IMR-90 (cell line): ENCODE measurements around the gene AXIN2. TPM values are rescaled to one million over a fixed set of nuclear protein-coding genes. Genes with fewer than 3 reads are reported as not detected.

Source experiments
- ATAC-seq: fragments of 200-7000 bp; cut with Tn5 transposase; 2 replicates; pipeline ENCODE4 v1.9.1; 2020; ENCODE audit warnings: low read depth, mild to moderate bottlenecking, moderate library complexity
- BruUV-seq: library from RNA; stranded (reverse); fragments of 400-500 nt; replicated peaks from 2 replicates; lab custom pipeline; 2021; lab: Mats Ljungman, UMichigan
- CTCF ChIA-PET: fragments of 300-600 bp; formaldehyde crosslinking; extraction: SDS; loops from one replicate; lab custom pipeline; 2021; ENCODE audit warnings: antibody characterized with exemption; lab: Yijun Ruan, JAX
- POLR2A ChIA-PET: fragments of 300-600 bp; sonication (Branson Sonifier 250); formaldehyde crosslinking; loops from one replicate; lab custom pipeline; 2022; ENCODE audit warnings: antibody characterized with exemption; ENCODE audit not compliant: unreplicated experiment; lab: Charles Lee
- DNase-seq: peaks from one replicate; pipeline ENCODE4 v3.0.0; 2013
- H2AFZ ChIP-seq: replicated peaks from 2 replicates; pipeline ENCODE3; 2013; ENCODE audit warnings: low read length, mild to moderate bottlenecking; ENCODE audit not compliant: poor library complexity
- H2AK5ac ChIP-seq: 2 replicates; pipeline ENCODE4 v1.6.1; 2013; ENCODE audit warnings: low read depth, low read length, inconsistent platforms
- H2AK9ac ChIP-seq: replicated peaks from 2 replicates; pipeline ENCODE3; 2013; ENCODE audit warnings: mild to moderate bottlenecking, low read depth, low read length, moderate library complexity; ENCODE audit not compliant: poor library complexity
- H2BK120ac ChIP-seq: 2 replicates; pipeline ENCODE4 v1.6.1; 2013; ENCODE audit warnings: low read depth, low read length, inconsistent platforms
- H2BK15ac ChIP-seq: 3 replicates; pipeline ENCODE4 v1.6.1; 2013; ENCODE audit warnings: low read depth, low read length, inconsistent platforms
- H2BK20ac ChIP-seq: 2 replicates; pipeline ENCODE4 v1.6.1; 2013; ENCODE audit warnings: low read depth, mild to moderate bottlenecking, inconsistent platforms, low read length, moderate library complexity
- H2BK5ac ChIP-seq: 2 replicates; pipeline ENCODE4 v1.6.1; 2013; ENCODE audit warnings: mild to moderate bottlenecking, low read depth, low read length, inconsistent platforms; ENCODE audit not compliant: poor library complexity, severe bottlenecking
- H3K14ac ChIP-seq: replicated peaks from 2 replicates; pipeline ENCODE4 v1.6.1; 2013; ENCODE audit warnings: low read depth, low read length, inconsistent platforms
- H3K18ac ChIP-seq: 2 replicates; pipeline ENCODE4 v1.6.1; 2013; ENCODE audit warnings: low read depth, low read length, control low read depth
- H3K23ac ChIP-seq: 2 replicates; pipeline ENCODE4 v1.6.1; 2013; ENCODE audit warnings: low read depth, low read length, inconsistent platforms
- H3K27ac ChIP-seq: 2 replicates; pipeline ENCODE4 v1.5.1; 2013; ENCODE audit warnings: mild to moderate bottlenecking, control low read depth, low read length; ENCODE audit not compliant: insufficient read depth
- H3K27me3 ChIP-seq: 2 replicates; pipeline ENCODE4 v1.6.1; 2013; ENCODE audit warnings: low read length; ENCODE audit not compliant: control insufficient read depth, insufficient read depth
- H3K36me3 ChIP-seq: 2 replicates; pipeline ENCODE4 v1.6.1; 2013; ENCODE audit warnings: low read length, mixed read lengths; ENCODE audit not compliant: control insufficient read depth, insufficient read depth
- H3K4ac ChIP-seq: 2 replicates; pipeline ENCODE4 v1.6.1; 2013; ENCODE audit warnings: low read depth, low read length, inconsistent platforms
- H3K4me1 ChIP-seq: 2 replicates; pipeline ENCODE4 v1.6.1; 2013; ENCODE audit warnings: low read length, mixed read lengths; ENCODE audit not compliant: control insufficient read depth, insufficient read depth
- H3K4me2 ChIP-seq: 2 replicates; pipeline ENCODE4 v1.6.1; 2013; ENCODE audit warnings: low read depth, mild to moderate bottlenecking, control low read depth, low read length, moderate library complexity
- H3K4me3 ChIP-seq: 2 replicates; pipeline ENCODE4 v1.5.1; 2013; ENCODE audit warnings: low read depth, mild to moderate bottlenecking, control low read depth, low read length, moderate library complexity; ENCODE audit not compliant: insufficient read depth
- H3K56ac ChIP-seq: 2 replicates; pipeline ENCODE4 v1.6.1; 2013; ENCODE audit warnings: low read length, inconsistent platforms; ENCODE audit not compliant: insufficient read depth; ENCODE audit errors: extremely low read depth
- H3K79me1 ChIP-seq, 2 experiments: 2 replicates each; pipeline ENCODE4 v1.6.1; 2013; ENCODE audit warnings: low read length in 2 of 2, inconsistent platforms in 1 of 2, low read depth in 1 of 2
- H3K9ac ChIP-seq: 2 replicates; pipeline ENCODE4 v1.6.1; 2013; ENCODE audit warnings: low read depth, low read length, control low read depth
- H3K9me1 ChIP-seq: 2 replicates; pipeline ENCODE4 v1.6.1; 2013; ENCODE audit warnings: low read length, inconsistent platforms; ENCODE audit not compliant: insufficient read depth
- H3K9me3 ChIP-seq: 2 replicates; pipeline ENCODE4 v1.6.1; 2013; ENCODE audit warnings: low read length; ENCODE audit not compliant: control insufficient read depth, insufficient read depth
- H4K20me1 ChIP-seq: 2 replicates; pipeline ENCODE4 v1.6.1; 2013; ENCODE audit warnings: low read length, inconsistent platforms; ENCODE audit not compliant: insufficient read depth
- H4K5ac ChIP-seq: 2 replicates; pipeline ENCODE4 v1.6.1; 2013; ENCODE audit warnings: mild to moderate bottlenecking, low read depth, low read length, control low read depth
- H4K8ac ChIP-seq, 2 experiments: 2 replicates each; pipeline ENCODE4 v1.6.1; 2013; ENCODE audit warnings: low read depth in 2 of 2, low read length in 2 of 2, control low read depth in 1 of 2, inconsistent platforms in 1 of 2
- H4K91ac ChIP-seq: 2 replicates; pipeline ENCODE4 v1.6.1; 2013; ENCODE audit warnings: low read depth, low read length, inconsistent platforms; ENCODE audit not compliant: insufficient read depth
- RCOR1 ChIP-seq: IDR thresholded peaks from 2 replicates; pipeline ENCODE4 v1.6.1; 2012; ENCODE audit warnings: mild to moderate bottlenecking, low read length, improper control_type of control experiment; ENCODE audit not compliant: insufficient replicate concordance
- WGBS, 2 experiments: methylation state at CpG; one replicate each; pipeline versions ENCODE4 v1.1.5 to v1.1.7; 2013; ENCODE audit warnings: missing lambda C conversion rate in 2 of 2; ENCODE audit not compliant: insufficient read length in 1 of 2; ENCODE audit errors: extremely low coverage in 2 of 2; 5-methylcytosine and 5-hydroxymethylcytosine counted together
- dilution Hi-C: fragments of 300-500 bp; cut with HindIII; formaldehyde crosslinking; loops from one replicate; pipeline ENCODE4 v1.14.3; 2018; ENCODE audit warnings: low sequenced_read_pairs; ENCODE audit not compliant: unreplicated experiment
- in situ Hi-C: fragments of 300-500 bp; cut with MboI; formaldehyde crosslinking; loops from 3 replicates; pipeline ENCODE4 v1.14.3; 2019; ENCODE audit warnings: low sequenced_read_pairs, inconsistent platforms, mixed read lengths
- intact Hi-C: fragments of 100-400 bp; cut with micrococcal nuclease; formaldehyde crosslinking; loops from 2 replicates; pipeline ENCODE4 v1.10.0; 2022
- polyA plus RNA-seq, 3 experiments: library from polyadenylated mRNA; depleted of rRNA; stranded (reverse); fragments of >200 nt; gene quantifications; 2 replicates each; pipeline ENCODE4 v1.2.3, GENCODE V29; 2012; ENCODE audit warnings: low replicate concordance in 1 of 3
- total RNA-seq: library from RNA; depleted of rRNA; stranded (reverse); fragments of >200 nt; gene quantifications from 2 replicates; pipeline ENCODE4 v1.2.3, GENCODE V29; 2012

The AXIN2 gene
- total and polyA plus RNA-seq, 2 of the 4 experiments (the other 2 are of a cell fraction), result 0.91 to 1.8 TPM

GRCh38 chr17:65584604-65585521, 23.4 kb upstream of the AXIN2 start:
- H4K20me1 ChIP-seq, result no peaks in the 10 kb centered on the region
- H2AFZ ChIP-seq, result no peak overlapping the region
- H3K14ac ChIP-seq, result no peak overlapping the region
- POLR2A ChIA-PET, result interaction anchor here (0.6 kb wide), 1 partner anchor 25 kb away, joined by 4 read pairs; no protein-coding TSS in a partner anchor
- BruUV-seq, result no TSS peak
- H3K4ac ChIP-seq, result no peak overlapping the region
- dilution Hi-C loops, result no loop called here
- H3K4me3 ChIP-seq, result no peak overlapping the region
- no peak overlapping the region for H2BK120ac ChIP-seq
- TF ChIP-seq RCOR1, result no peak
- CTCF ChIA-PET, result no interaction called here
- H3K36me3 ChIP-seq, result no peaks in the 10 kb centered on the region
- H3K9me3 ChIP-seq, result no peaks in the 10 kb centered on the region
- no peak overlapping the region for H4K5ac ChIP-seq
- no peaks in the 10 kb centered on the region for H3K4me1 ChIP-seq
- no peak overlapping the region for H3K56ac ChIP-seq
- in situ Hi-C loops, result no loop called here
- H3K4me2 ChIP-seq, result no peak overlapping the region
- H2AK9ac ChIP-seq, result no peak overlapping the region
- intact Hi-C loops, result no loop called here
- ATAC-seq, result no peak
- H4K8ac ChIP-seq, result no peak overlapping the region
- no peak overlapping the region for H3K9ac ChIP-seq
- H3K18ac ChIP-seq, result no peak overlapping the region
- no peak overlapping the region for H2BK20ac ChIP-seq
- 67% methylated on average over 5 of the region's 12 CpGs; no CpG with 5 or more reads in 1 of the 2 experiments for WGBS, 2 experiments
- H3K27me3 ChIP-seq, result no peaks in the 10 kb centered on the region; the same call in 1 of the 2 replicates
- H3K23ac ChIP-seq, result no peak overlapping the region
- no peaks in the 10 kb centered on the region for H3K9me1 ChIP-seq
- H4K91ac ChIP-seq, result no peak overlapping the region
- H2AK5ac ChIP-seq, result no peak overlapping the region
- no peak overlapping the region for H2BK15ac ChIP-seq
- DNase-seq, result no peak
- H2BK5ac ChIP-seq, result no peak overlapping the region
- no peak overlapping the region for H3K27ac ChIP-seq
- H3K79me1 ChIP-seq, result no peaks in the 10 kb centered on the region
